ENCODE data around the gene PXT1.

Gene PXT1

DNA sequence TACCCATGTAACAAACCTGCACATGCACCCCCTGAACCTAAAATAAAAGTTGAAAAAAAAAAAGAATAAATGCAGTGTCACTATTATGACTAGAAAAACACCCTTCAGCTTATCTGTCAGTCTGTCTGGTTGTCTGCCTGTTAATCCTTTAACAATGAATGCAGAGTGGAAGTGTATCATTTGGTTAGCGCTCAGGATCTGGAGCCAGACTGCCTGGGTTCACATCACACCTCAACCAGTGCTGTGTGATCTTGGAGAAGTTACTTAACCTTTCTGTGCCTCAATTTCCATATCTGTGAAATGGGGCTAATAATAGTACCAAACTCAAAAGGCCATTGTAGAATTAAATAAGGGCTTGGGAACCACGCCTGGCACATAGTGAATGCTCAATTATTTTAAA lies 72.0 kb downstream of the PXT1 start:
- Histone ChIP-seq H2AK5ac (ENCODE audit: low read length) (no peak overlapping the region), H3K27ac (ENCODE audit: low read depth, low read length) (no peak overlapping the region), H3K56ac (ENCODE audit: low read length) (no peak overlapping the region), H3K23ac (ENCODE audit: low read length) (no peak overlapping the region), H3K4me1 (ENCODE audit: control insufficient read depth, low read depth, low read length) (no peaks in the 10 kb centered on the region), H4K5ac (ENCODE audit: low read length) (no peak overlapping the region), H3K36me3 (ENCODE audit: control insufficient read depth, insufficient read depth, low read length) (no peaks in the 10 kb centered on the region), H3K79me2 (ENCODE audit: control insufficient read depth, insufficient read depth, low read length) (no peaks in the 10 kb centered on the region), H3K4ac (ENCODE audit: low read depth, low read length) (no peak overlapping the region), H3K4me3 (ENCODE audit: low read length) (no peak overlapping the region), H3K4me2 (ENCODE audit: low read length) (no peak overlapping the region), H2BK120ac (ENCODE audit: low read depth, low read length) (no peak overlapping the region), H2BK15ac (replicated peaks; ENCODE audit: low read depth) (no peak overlapping the region), H3K79me1 (ENCODE audit: low read length) (no peaks in the 10 kb centered on the region), H2BK5ac (ENCODE audit: low read length) (no peak overlapping the region), H3K9ac (ENCODE audit: low read length) (no peak overlapping the region), H4K8ac (ENCODE audit: low read depth, low read length) (no peak overlapping the region), H3K18ac (ENCODE audit: low read length) (no peak overlapping the region), H3K27me3 (ENCODE audit: insufficient read depth, low read length, poor library complexity) (no peaks in the 10 kb centered on the region)
- DNase-seq, result no peak
- no CpG with 5 or more reads among the region's 2 CpGs for WGBS (ENCODE audit: extremely low coverage, insufficient coverage, low lambda C conversion rate)

DNA sequence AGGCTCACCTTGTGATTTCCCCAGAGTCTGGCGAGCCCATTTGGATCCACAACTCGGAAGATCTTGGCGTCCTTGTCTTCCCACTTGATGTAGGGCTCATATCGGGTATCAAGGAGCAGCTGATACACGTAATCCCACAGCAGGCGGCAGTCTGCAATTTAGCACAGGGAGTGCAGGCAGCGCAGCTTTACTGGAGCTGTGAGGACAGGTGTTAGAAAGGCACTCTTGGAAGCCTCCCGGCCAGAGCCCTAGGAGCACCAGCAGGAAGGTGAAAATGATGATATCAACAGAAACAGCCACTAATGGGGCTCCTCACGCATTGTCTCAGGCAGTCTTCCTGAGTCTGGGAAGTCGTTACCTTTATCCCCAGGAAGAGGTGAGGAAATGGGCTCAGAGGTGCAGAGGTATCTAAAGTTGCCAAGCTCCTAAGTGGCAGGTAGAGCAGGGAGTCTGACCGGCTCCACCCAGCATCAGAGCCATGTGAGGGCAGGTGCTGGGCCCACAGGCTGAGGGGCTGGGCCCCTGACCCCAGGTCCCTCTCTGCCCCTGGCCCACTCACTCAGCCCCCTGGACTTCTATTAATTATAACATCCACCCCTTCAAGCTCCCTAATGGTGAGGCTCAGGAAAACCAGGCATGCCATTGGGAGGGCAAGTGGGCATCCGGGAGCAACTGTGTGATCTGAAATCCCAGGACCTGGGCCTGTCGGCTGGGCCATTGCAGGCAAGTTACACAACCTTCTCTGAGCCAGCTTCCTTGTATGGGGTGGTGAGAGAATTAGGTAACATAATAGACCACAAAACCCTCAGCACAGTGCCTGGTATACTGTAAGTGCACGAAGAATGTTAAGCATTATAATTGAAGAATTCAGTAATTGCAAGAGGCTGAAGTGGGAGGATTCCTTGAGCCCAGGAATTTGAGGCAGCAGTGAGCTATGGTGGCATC lies 73.5 kb downstream of the PXT1 start:
- H3K4me3 ChIP-seq (ENCODE audit: low read length), result no peak overlapping the region
- H3K23ac ChIP-seq (ENCODE audit: low read length), result no peak overlapping the region
- H2BK120ac ChIP-seq (ENCODE audit: low read depth, low read length), result no peak overlapping the region
- no peaks in the 10 kb centered on the region for H3K4me1 ChIP-seq (ENCODE audit: control insufficient read depth, low read depth, low read length)
- no peak overlapping the region for H3K56ac ChIP-seq (ENCODE audit: low read length)
- H2BK15ac ChIP-seq (replicated peaks; ENCODE audit: low read depth), result no peak overlapping the region
- peak; percentile 72 for DNase-seq
- WGBS (ENCODE audit: extremely low coverage, insufficient coverage, low lambda C conversion rate), result no CpG with 5 or more reads among the region's 14 CpGs
- H3K27me3 ChIP-seq (ENCODE audit: insufficient read depth, low read length, poor library complexity), result no peaks in the 10 kb centered on the region
- no peak overlapping the region for H3K9ac ChIP-seq (ENCODE audit: low read length)
- no peak overlapping the region for H2BK5ac ChIP-seq (ENCODE audit: low read length)
- H4K5ac ChIP-seq (ENCODE audit: low read length), result no peak overlapping the region
- H3K4ac ChIP-seq (ENCODE audit: low read depth, low read length), result no peak overlapping the region
- no peak overlapping the region for H3K27ac ChIP-seq (ENCODE audit: low read depth, low read length)
- H3K36me3 ChIP-seq (ENCODE audit: control insufficient read depth, insufficient read depth, low read length), result no peaks in the 10 kb centered on the region
- H3K18ac ChIP-seq (ENCODE audit: low read length), result no peak overlapping the region
- H3K79me1 ChIP-seq (ENCODE audit: low read length), result no peaks in the 10 kb centered on the region
- no peaks in the 10 kb centered on the region for H3K79me2 ChIP-seq (ENCODE audit: control insufficient read depth, insufficient read depth, low read length)
- no peak overlapping the region for H4K8ac ChIP-seq (ENCODE audit: low read depth, low read length)
- no peak overlapping the region for H3K4me2 ChIP-seq (ENCODE audit: low read length)
- H2AK5ac ChIP-seq (ENCODE audit: low read length), result no peak overlapping the region

DNA sequence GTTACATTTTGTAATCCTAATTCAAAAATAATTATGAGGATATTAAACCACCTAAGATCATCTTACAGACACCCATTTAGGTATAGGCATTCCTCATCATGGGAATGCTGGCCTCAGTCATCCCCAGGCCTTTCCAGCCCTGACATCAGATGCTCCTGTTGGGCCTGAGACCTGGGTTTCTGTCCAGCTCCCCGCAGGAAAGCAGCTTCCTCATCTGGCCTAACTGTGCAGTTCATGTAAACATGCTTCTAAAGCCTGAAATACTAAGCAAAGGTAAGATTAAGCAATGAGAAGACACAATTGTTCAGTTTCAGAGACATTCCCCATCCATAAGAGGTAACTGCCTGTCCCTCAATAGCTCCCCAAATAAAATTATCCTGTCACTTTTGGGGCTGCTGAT lies 74.2 kb downstream of the PXT1 start:
- Histone ChIP-seq H3K23ac (ENCODE audit: low read length) (no peak overlapping the region), H2BK5ac (ENCODE audit: low read length) (no peak overlapping the region), H3K27me3 (ENCODE audit: insufficient read depth, low read length, poor library complexity) (no peaks in the 10 kb centered on the region), H3K36me3 (ENCODE audit: control insufficient read depth, insufficient read depth, low read length) (no peaks in the 10 kb centered on the region), H2AK5ac (ENCODE audit: low read length) (no peak overlapping the region), H3K4me3 (ENCODE audit: low read length) (no peak overlapping the region), H4K8ac (ENCODE audit: low read depth, low read length) (no peak overlapping the region), H3K79me2 (ENCODE audit: control insufficient read depth, insufficient read depth, low read length) (no peaks in the 10 kb centered on the region), H3K27ac (ENCODE audit: low read depth, low read length) (no peak overlapping the region), H3K4me2 (ENCODE audit: low read length) (no peak overlapping the region), H3K18ac (ENCODE audit: low read length) (no peak overlapping the region), H3K79me1 (ENCODE audit: low read length) (no peaks in the 10 kb centered on the region), H3K4ac (ENCODE audit: low read depth, low read length) (no peak overlapping the region), H3K4me1 (ENCODE audit: control insufficient read depth, low read depth, low read length) (no peaks in the 10 kb centered on the region), H2BK15ac (replicated peaks; ENCODE audit: low read depth) (no peak overlapping the region), H3K9ac (ENCODE audit: low read length) (no peak overlapping the region), H3K56ac (ENCODE audit: low read length) (peak overlapping the region; percentile 5), H4K5ac (ENCODE audit: low read length) (no peak overlapping the region), H2BK120ac (ENCODE audit: low read depth, low read length) (no peak overlapping the region)
- no peak for DNase-seq
- no CpG with 5 or more reads among the region's 1 CpG for WGBS (ENCODE audit: extremely low coverage, insufficient coverage, low lambda C conversion rate)

DNA sequence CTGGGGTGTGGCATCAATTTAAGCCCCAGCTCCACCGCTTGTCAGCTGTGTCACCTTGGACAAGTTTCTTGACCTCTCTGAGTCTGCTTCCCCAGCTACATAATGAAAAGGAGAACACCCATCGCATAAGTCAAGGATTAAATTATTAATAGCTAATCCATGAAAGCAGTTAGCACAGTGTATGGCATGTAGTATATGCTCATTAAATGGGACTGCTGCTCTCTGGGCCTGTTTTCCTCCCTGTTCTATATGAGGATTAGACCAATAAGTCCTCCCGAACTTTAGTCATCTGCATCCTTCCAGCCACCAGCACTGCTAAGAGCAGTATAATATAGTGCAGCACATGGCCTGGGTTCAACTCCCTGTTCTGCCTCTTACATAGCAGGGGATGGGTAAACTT lies 74.9 kb downstream of the PXT1 start:
- no peak overlapping the region for H2BK120ac ChIP-seq (ENCODE audit: low read depth, low read length)
- H3K79me1 ChIP-seq (ENCODE audit: low read length), result no peaks in the 10 kb centered on the region
- no peak overlapping the region for H3K27ac ChIP-seq (ENCODE audit: low read depth, low read length)
- H3K4me2 ChIP-seq (ENCODE audit: low read length), result no peak overlapping the region
- H3K4me3 ChIP-seq (ENCODE audit: low read length), result no peak overlapping the region
- no peak overlapping the region for H4K8ac ChIP-seq (ENCODE audit: low read depth, low read length)
- H2BK15ac ChIP-seq (replicated peaks; ENCODE audit: low read depth), result no peak overlapping the region
- no peak overlapping the region for H3K56ac ChIP-seq (ENCODE audit: low read length)
- no peak overlapping the region for H3K9ac ChIP-seq (ENCODE audit: low read length)
- no peak overlapping the region for H4K5ac ChIP-seq (ENCODE audit: low read length)
- no peaks in the 10 kb centered on the region for H3K36me3 ChIP-seq (ENCODE audit: control insufficient read depth, insufficient read depth, low read length)
- no peak overlapping the region for H2BK5ac ChIP-seq (ENCODE audit: low read length)
- WGBS (ENCODE audit: extremely low coverage, insufficient coverage, low lambda C conversion rate), result no CpG with 5 or more reads among the region's 3 CpGs
- no peaks in the 10 kb centered on the region for H3K27me3 ChIP-seq (ENCODE audit: insufficient read depth, low read length, poor library complexity)
- no peak for DNase-seq
- no peak overlapping the region for H2AK5ac ChIP-seq (ENCODE audit: low read length)
- no peaks in the 10 kb centered on the region for H3K4me1 ChIP-seq (ENCODE audit: control insufficient read depth, low read depth, low read length)
- H3K4ac ChIP-seq (ENCODE audit: low read depth, low read length), result no peak overlapping the region
- no peak overlapping the region for H3K18ac ChIP-seq (ENCODE audit: low read length)
- no peak overlapping the region for H3K23ac ChIP-seq (ENCODE audit: low read length)
- H3K79me2 ChIP-seq (ENCODE audit: control insufficient read depth, insufficient read depth, low read length), result no peaks in the 10 kb centered on the region

DNA sequence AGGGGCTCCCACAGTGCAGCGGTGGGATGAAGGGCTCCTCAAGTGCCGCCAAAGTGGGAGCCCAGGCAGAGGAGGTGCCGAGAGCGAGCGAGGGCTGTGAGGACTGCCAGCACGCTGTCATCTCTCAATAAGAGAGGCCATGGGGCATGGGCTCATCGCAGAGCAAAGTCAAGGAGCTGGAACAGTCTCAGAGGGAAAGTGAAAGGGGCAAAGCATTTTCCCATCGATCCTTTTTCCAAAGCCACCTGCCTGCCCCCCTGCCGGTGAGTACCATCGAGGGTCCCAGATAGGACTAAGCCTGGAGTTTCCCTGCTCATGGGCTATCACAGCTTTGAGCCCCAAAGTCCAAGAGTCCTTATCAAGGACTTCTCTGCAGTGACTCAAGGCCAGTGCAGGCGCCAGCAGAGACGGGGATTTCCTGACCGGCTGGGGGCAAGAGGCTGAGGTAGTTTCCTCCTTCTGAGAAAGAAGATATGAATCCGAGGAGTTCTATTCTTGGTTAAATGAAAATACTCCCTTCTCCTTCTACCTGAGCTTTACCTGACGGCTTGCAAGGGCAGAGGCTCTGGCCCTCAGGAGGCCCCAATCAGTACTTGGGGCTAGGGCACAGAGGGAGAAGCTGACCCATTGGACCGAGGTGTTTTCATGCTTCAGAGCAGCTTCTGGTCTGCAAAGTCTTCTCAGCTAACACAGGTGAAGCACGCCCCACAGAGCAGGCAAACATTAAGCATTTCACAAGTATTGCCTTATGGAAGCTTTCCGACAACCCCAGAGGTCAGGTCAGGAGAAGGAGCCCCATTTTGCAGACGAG lies 77.8 kb downstream of the PXT1 start:
- Histone ChIP-seq H4K5ac (ENCODE audit: low read length) (no peak overlapping the region), H3K79me1 (ENCODE audit: low read length) (no peaks in the 10 kb centered on the region), H3K23ac (ENCODE audit: low read length) (no peak overlapping the region), H2BK120ac (ENCODE audit: low read depth, low read length) (no peak overlapping the region), H4K8ac (ENCODE audit: low read depth, low read length) (no peak overlapping the region), H3K27ac (ENCODE audit: low read depth, low read length) (no peak overlapping the region), H2BK5ac (ENCODE audit: low read length) (no peak overlapping the region), H3K79me2 (ENCODE audit: control insufficient read depth, insufficient read depth, low read length) (no peaks in the 10 kb centered on the region), H3K4me2 (ENCODE audit: low read length) (no peak overlapping the region), H3K4me1 (ENCODE audit: control insufficient read depth, low read depth, low read length) (no peaks in the 10 kb centered on the region), H3K9ac (ENCODE audit: low read length) (no peak overlapping the region), H3K18ac (ENCODE audit: low read length) (no peak overlapping the region), H3K36me3 (ENCODE audit: control insufficient read depth, insufficient read depth, low read length) (no peaks in the 10 kb centered on the region), H3K4ac (ENCODE audit: low read depth, low read length) (no peak overlapping the region), H2BK15ac (replicated peaks; ENCODE audit: low read depth) (no peak overlapping the region), H2AK5ac (ENCODE audit: low read length) (no peak overlapping the region), H3K4me3 (ENCODE audit: low read length) (no peak overlapping the region), H3K56ac (ENCODE audit: low read length) (no peak overlapping the region), H3K27me3 (ENCODE audit: insufficient read depth, low read length, poor library complexity) (no peaks in the 10 kb centered on the region)
- DNase-seq, result no peak
- WGBS (ENCODE audit: extremely low coverage, insufficient coverage, low lambda C conversion rate), result no CpG with 5 or more reads among the region's 19 CpGs
